H9 (cell line): ENCODE measurements around the gene AHSP. TPM values are rescaled to one million over a fixed set of nuclear protein-coding genes. Genes with fewer than 3 reads are reported as not detected.

Experiments used
- DNase-seq: peaks from one replicate; pipeline ENCODE4 v3.0.0-alpha.2; 2017
- H2AFZ ChIP-seq: one replicate; pipeline ENCODE4 v1.6.1; 2013; ENCODE audit warnings: mild to moderate bottlenecking, low read length, control low read depth, moderate library complexity
- H2AK5ac ChIP-seq: 2 replicates; pipeline ENCODE4 v1.6.1; 2013; ENCODE audit warnings: low read length, control low read depth, mixed read lengths; ENCODE audit not compliant: insufficient read length
- H2BK120ac ChIP-seq: one replicate; pipeline ENCODE4 v1.6.1; 2013; ENCODE audit warnings: low read depth, mild to moderate bottlenecking, low read length, control low read depth, inconsistent platforms; ENCODE audit not compliant: poor library complexity, severe bottlenecking
- H2BK12ac ChIP-seq: 2 replicates; pipeline ENCODE4 v1.6.1; 2013; ENCODE audit warnings: low read length, control low read depth, mixed read lengths, low read depth; ENCODE audit not compliant: insufficient read length
- H2BK15ac ChIP-seq: 2 replicates; pipeline ENCODE4 v1.6.1; 2013; ENCODE audit warnings: low read depth, low read length, control low read depth
- H2BK20ac ChIP-seq: one replicate; pipeline ENCODE4 v1.6.1; 2013; ENCODE audit warnings: low read depth, mild to moderate bottlenecking, low read length, control low read depth, inconsistent platforms; ENCODE audit not compliant: poor library complexity, severe bottlenecking
- H2BK5ac ChIP-seq: 2 replicates; pipeline ENCODE4 v1.6.1; 2013; ENCODE audit warnings: low read length, control low read depth, mixed read lengths; ENCODE audit not compliant: insufficient read length
- H3K14ac ChIP-seq: 2 replicates; pipeline ENCODE4 v1.6.1; 2013; ENCODE audit warnings: low read length, control low read depth; ENCODE audit not compliant: insufficient read depth
- H3K18ac ChIP-seq: 2 replicates; pipeline ENCODE4 v1.6.1; 2013; ENCODE audit warnings: low read depth, mild to moderate bottlenecking, mixed read lengths, low read length, control low read depth; ENCODE audit not compliant: insufficient read length
- H3K23ac ChIP-seq: 2 replicates; pipeline ENCODE4 v1.6.1; 2013; ENCODE audit warnings: low read length, control low read depth, mixed read lengths, low read depth; ENCODE audit not compliant: insufficient read length
- H3K23me2 ChIP-seq: 2 replicates; pipeline ENCODE4 v1.6.1; 2013; ENCODE audit warnings: low read depth, mild to moderate bottlenecking, mixed read lengths, low read length, control low read depth; ENCODE audit not compliant: insufficient read length, poor library complexity, severe bottlenecking
- H3K27ac ChIP-seq: 2 replicates; pipeline ENCODE4 v1.5.1; 2013; ENCODE audit warnings: low read length, control low read depth, mixed read lengths, low read depth; ENCODE audit not compliant: insufficient read length
- H3K27me3 ChIP-seq: 2 replicates; pipeline ENCODE4 v1.6.1; 2013; ENCODE audit warnings: low read length, control low read depth, inconsistent platforms; ENCODE audit not compliant: insufficient read depth
- H3K4ac ChIP-seq: 2 replicates; pipeline ENCODE4 v1.6.1; 2013; ENCODE audit warnings: low read depth, mild to moderate bottlenecking, control low read depth, inconsistent platforms, low read length, moderate library complexity
- H3K4me1 ChIP-seq: 2 replicates; pipeline ENCODE4 v1.6.1; 2013; ENCODE audit warnings: low read length, control low read depth, inconsistent platforms; ENCODE audit not compliant: insufficient read depth
- H3K4me2 ChIP-seq: 2 replicates; pipeline ENCODE4 v1.6.1; 2013; ENCODE audit warnings: low read length, control low read depth, mixed read lengths; ENCODE audit not compliant: insufficient read length, insufficient read depth
- H3K56ac ChIP-seq: 2 replicates; pipeline ENCODE4 v1.6.1; 2013; ENCODE audit warnings: low read depth, mild to moderate bottlenecking, mixed read lengths, low read length, control low read depth; ENCODE audit not compliant: insufficient read length
- H3K79me1 ChIP-seq: 2 replicates; pipeline ENCODE4 v1.6.1; 2013; ENCODE audit warnings: low read depth, mild to moderate bottlenecking, moderate library complexity, low read length, control low read depth, inconsistent platforms; ENCODE audit not compliant: insufficient read depth, poor library complexity, severe bottlenecking
- H3K79me2 ChIP-seq: 2 replicates; pipeline ENCODE4 v1.6.1; 2013; ENCODE audit warnings: low read length, control low read depth, inconsistent platforms; ENCODE audit not compliant: insufficient read depth
- H3K9ac ChIP-seq: 2 replicates; pipeline ENCODE4 v1.6.1; 2013; ENCODE audit warnings: low read length, control low read depth, mixed read lengths; ENCODE audit not compliant: insufficient read length; ENCODE audit errors: extremely low read depth
- H3K9me3 ChIP-seq: one replicate; pipeline ENCODE4 v1.6.1; 2013; ENCODE audit warnings: low read depth, low read length, inconsistent platforms; ENCODE audit not compliant: control insufficient read depth
- H3T11ph ChIP-seq: one replicate; pipeline ENCODE4 v1.6.1; 2013; ENCODE audit warnings: mild to moderate bottlenecking, low read length, control low read depth, inconsistent platforms
- H4K20me1 ChIP-seq: one replicate; pipeline ENCODE4 v1.6.1; 2013; ENCODE audit not compliant: control insufficient read depth, insufficient read length, insufficient read depth
- H4K5ac ChIP-seq: 2 replicates; pipeline ENCODE4 v1.6.1; 2013; ENCODE audit warnings: low read depth, mild to moderate bottlenecking, mixed read lengths, low read length, control low read depth; ENCODE audit not compliant: insufficient read length
- H4K8ac ChIP-seq: replicated peaks from 2 replicates; pipeline ENCODE4 v1.6.1; 2013; ENCODE audit warnings: low read length, control low read depth, mixed read lengths, low read depth; ENCODE audit not compliant: insufficient read length
- H4K91ac ChIP-seq: 2 replicates; pipeline ENCODE4 v1.6.1; 2013; ENCODE audit warnings: low read depth, mild to moderate bottlenecking, moderate library complexity, mixed read lengths, low read length, control low read depth; ENCODE audit not compliant: insufficient read length
- H3K27ac Mint-ChIP-seq, 3 experiments: 2 replicates in 2 of 3; 3 replicates in 1 of 3; pipeline ENCODE4 v1.8.0; 2020 to 2021; ENCODE audit warnings: mixed read lengths in 3 of 3, mild to moderate bottlenecking in 1 of 3, moderate library complexity in 1 of 3
- H3K27me3 Mint-ChIP-seq: 2 replicates; pipeline ENCODE4 v1.8.0; 2021; ENCODE audit warnings: low read depth, mild to moderate bottlenecking, moderate library complexity, mixed read lengths
- H3K36me3 Mint-ChIP-seq, 3 experiments: 2 replicates in 2 of 3; 3 replicates in 1 of 3; pipeline ENCODE4 v1.8.0; 2020 to 2021; ENCODE audit warnings: low read depth in 3 of 3, mixed read lengths in 3 of 3; ENCODE audit not compliant: insufficient read depth in 1 of 3
- H3K4me1 Mint-ChIP-seq, 2 experiments: 2 replicates each; pipeline ENCODE4 v1.8.0; 2020; ENCODE audit warnings: mixed read lengths in 2 of 2
- H3K4me3 Mint-ChIP-seq, 2 experiments: 2 replicates in 1 of 2; 3 replicates in 1 of 2; pipeline ENCODE4 v1.8.0; 2020 to 2021; ENCODE audit warnings: mild to moderate bottlenecking in 2 of 2, mixed read lengths in 2 of 2, moderate library complexity in 1 of 2
- H3K9me3 Mint-ChIP-seq, 2 experiments: 2 replicates in 1 of 2; 3 replicates in 1 of 2; pipeline ENCODE4 v1.8.0; 2020; ENCODE audit warnings: mild to moderate bottlenecking in 2 of 2, mixed read lengths in 2 of 2, moderate library complexity in 1 of 2
- CTCF ChIP-seq: fragments of 200-600 bp; sonication (generic); conservative IDR thresholded peaks from 3 replicates; pipeline ENCODE4 v1.8.0; 2021; ENCODE audit warnings: antibody characterized with exemption, mild to moderate bottlenecking
- WGBS: extraction: QIAGEN DNeasy Blood & Tissue Kit; methylation state at CpG from one replicate; pipeline ENCODE4 v1.1.7; 2013; ENCODE audit warnings: missing lambda C conversion rate, low lambda C conversion rate, mixed read lengths; ENCODE audit not compliant: insufficient read length; ENCODE audit errors: extremely low coverage; 5-methylcytosine and 5-hydroxymethylcytosine counted together
- total RNA-seq: library from RNA; stranded (reverse); gene quantifications from 2 replicates; pipeline ENCODE4 v1.2.1, GENCODE V29; 2021

The AHSP gene
- total RNA-seq, 1 experiment from 2014 or later = not detected

DNA sequence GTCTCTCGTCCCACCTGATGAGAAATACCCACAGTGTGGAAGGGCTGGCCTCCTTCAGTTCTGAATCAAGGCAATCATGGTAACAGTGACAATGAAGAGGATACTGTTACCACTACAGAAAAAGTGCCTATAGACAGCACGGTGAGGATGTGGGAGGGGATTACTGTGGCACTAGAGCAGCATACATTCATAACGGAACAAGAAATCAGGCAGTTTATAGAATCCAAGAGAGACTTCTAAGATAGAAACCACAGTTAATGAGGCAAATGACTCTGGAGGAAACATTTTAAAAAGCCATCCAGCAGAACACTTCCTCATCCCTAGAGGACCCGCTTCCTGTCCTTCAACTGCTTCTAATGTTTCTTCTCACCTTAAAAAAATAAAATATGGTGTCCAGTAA lies 22.2 kb upstream of the AHSP start:
- peaks cover 9% of the 10 kb centered on the region; the same call in 1 of the 2 replicates for H3K4me1 ChIP-seq
- no peak overlapping the region for H3K9ac ChIP-seq
- no peak overlapping the region for H3T11ph ChIP-seq
- no peak overlapping the region for H2BK12ac ChIP-seq
- H2BK5ac ChIP-seq = no peak overlapping the region
- DNase-seq = no peak
- peaks cover 6% of the 10 kb centered on the region for H3K23me2 ChIP-seq
- H4K5ac ChIP-seq = no peak overlapping the region
- peaks cover 31 to 37% of the 10 kb centered on the region in 2 experiments for H3K4me1 Mint-ChIP-seq
- no peak overlapping the region for H3K23ac ChIP-seq
- no peaks in the 10 kb centered on the region for H3K27me3 Mint-ChIP-seq
- no peak overlapping the region for H2AK5ac ChIP-seq
- H4K20me1 ChIP-seq = no peaks in the 10 kb centered on the region
- H3K79me2 ChIP-seq = no peaks in the 10 kb centered on the region
- H2BK15ac ChIP-seq = no peak overlapping the region
- no peaks in the 10 kb centered on the region for H3K9me3 ChIP-seq
- H3K4ac ChIP-seq = no peak overlapping the region
- H3K4me3 Mint-ChIP-seq = no peak overlapping the region
- H3K4me2 ChIP-seq = no peak overlapping the region
- no peaks in the 10 kb centered on the region for H3K79me1 ChIP-seq
- no peak overlapping the region for H2BK120ac ChIP-seq
- H3K27ac Mint-ChIP-seq = peak overlapping the region in 1 of 3 experiments; percentile 19; a peak in 1 of 7 replicates
- no peak overlapping the region for H2BK20ac ChIP-seq
- H3K9me3 Mint-ChIP-seq = peaks cover 0 to under 1% of the 10 kb centered on the region in 2 experiments; a peak in 2 of 5 replicates
- no peak overlapping the region for H3K27ac ChIP-seq
- no peak overlapping the region for H3K14ac ChIP-seq
- H4K91ac ChIP-seq = no peak overlapping the region
- TF ChIP-seq CTCF = no peak
- no peak overlapping the region for H4K8ac ChIP-seq
- H3K56ac ChIP-seq = no peak overlapping the region
- H3K36me3 Mint-ChIP-seq = peaks cover 3 to 7% (median 4%) of the 10 kb centered on the region in 3 experiments; a peak in 5 of 7 replicates
- no peaks in the 10 kb centered on the region for H3K27me3 ChIP-seq
- no peak overlapping the region for H3K18ac ChIP-seq
- no peak overlapping the region for H2AFZ ChIP-seq
- WGBS = no CpG with 5 or more reads among the region's 4 CpGs
